Activated CD8-positive, alpha-beta T cell treated with anti-CD3 and anti-CD28 coated beads, Interleukin-2, amount 10 ng/mL, durations not matched to agents 7 days and 5 days (primary cell): ENCODE measurements around the gene EVC. TPM values are rescaled to one million over a fixed set of nuclear protein-coding genes. Genes with fewer than 3 reads are reported as not detected.

Experiments
- ATAC-seq: fragments of 150-1000 bp; cut with Tn5 transposase; one replicate; pipeline ENCODE4 v1.10.0; 2021; ENCODE audit warnings: moderate library complexity
- CTCF ChIA-PET: fragments of 350-600 bp; sonication (Branson Sonifier 250); formaldehyde crosslinking; loops from one replicate; lab custom pipeline; 2021; ENCODE audit warnings: antibody characterized with exemption; lab: Charles Lee
- POLR2A ChIA-PET: fragments of 350-600 bp; sonication (Branson Sonifier 250); formaldehyde crosslinking; loops from one replicate; lab custom pipeline; 2021; ENCODE audit warnings: antibody characterized with exemption; lab: Charles Lee
- DNase-seq: peaks from one replicate; pipeline ENCODE4 v3.0.0-alpha.2; 2020
- H3K27ac Mint-ChIP-seq: one replicate; pipeline ENCODE4 v1.8.0; 2021; ENCODE audit warnings: mild to moderate bottlenecking, mixed read lengths
- H3K27me3 Mint-ChIP-seq: one replicate; pipeline ENCODE4 v1.8.0; 2021; ENCODE audit warnings: low read depth, mixed read lengths
- H3K36me3 Mint-ChIP-seq: one replicate; pipeline ENCODE4 v1.8.0; 2021; ENCODE audit warnings: low read depth, mixed read lengths
- H3K4me1 Mint-ChIP-seq: one replicate; pipeline ENCODE4 v1.8.0; 2021; ENCODE audit warnings: low read depth, mixed read lengths
- H3K4me3 Mint-ChIP-seq: one replicate; pipeline ENCODE4 v1.8.0; 2021; ENCODE audit warnings: mild to moderate bottlenecking, mixed read lengths
- H3K9me3 Mint-ChIP-seq: one replicate; pipeline ENCODE4 v1.8.0; 2022; ENCODE audit warnings: mixed read lengths; ENCODE audit not compliant: insufficient read depth
- total RNA-seq, 2 experiments: library from RNA; stranded (reverse); gene quantifications; one replicate each; pipeline ENCODE4 v1.2.3, GENCODE V29; 2021

The EVC gene
- total RNA-seq, 2 experiments from 2014 or later, result 1.7 to 1.9 TPM

- ChIA-PET CTCF (no interaction called here), POLR2A (no interaction called here)
- H3K27ac Mint-ChIP-seq, result peak overlapping the region; percentile 9
- ATAC-seq, result no peak
- H3K9me3 Mint-ChIP-seq, result no peaks in the 10 kb centered on the region
- no peak overlapping the region for H3K4me3 Mint-ChIP-seq
- no peak for DNase-seq
- no peaks in the 10 kb centered on the region for H3K27me3 Mint-ChIP-seq
- H3K36me3 Mint-ChIP-seq, result no peaks in the 10 kb centered on the region
- H3K4me1 Mint-ChIP-seq, result no peaks in the 10 kb centered on the region
Observed at GRCh38 chr4:5753766-5754528, 42.9 kb downstream of the EVC start.

- DNase-seq (no peak), ATAC-seq (no peak)
- POLR2A ChIA-PET, result no interaction called here
- Mint-ChIP-seq H3K27ac (no peak overlapping the region), H3K4me3 (no peak overlapping the region), H3K27me3 (no peaks in the 10 kb centered on the region), H3K9me3 (no peaks in the 10 kb centered on the region), H3K36me3 (no peaks in the 10 kb centered on the region), H3K4me1 (no peaks in the 10 kb centered on the region)
- CTCF ChIA-PET, result no interaction called here
Observed at GRCh38 chr4:5754529-5754881, 43.5 kb downstream of the EVC start.

- no peaks in the 10 kb centered on the region for H3K36me3 Mint-ChIP-seq
- ATAC-seq (no peak), DNase-seq (no peak)
- CTCF ChIA-PET, result no interaction called here
- H3K27me3 Mint-ChIP-seq, result no peaks in the 10 kb centered on the region
- H3K4me1 Mint-ChIP-seq, result no peaks in the 10 kb centered on the region
- no peak overlapping the region for H3K27ac Mint-ChIP-seq
- no peaks in the 10 kb centered on the region for H3K9me3 Mint-ChIP-seq
- no peak overlapping the region for H3K4me3 Mint-ChIP-seq
- POLR2A ChIA-PET, result no interaction called here
Observed at GRCh38 chr4:5755161-5755560, 44.2 kb downstream of the EVC start.

GRCh38 chr4:5755679-5756078 lies 44.7 kb downstream of the EVC start:
- POLR2A ChIA-PET, result no interaction called here
- Mint-ChIP-seq H3K4me3 (no peak overlapping the region), H3K27ac (no peak overlapping the region), H3K27me3 (no peaks in the 10 kb centered on the region), H3K9me3 (no peaks in the 10 kb centered on the region), H3K4me1 (no peaks in the 10 kb centered on the region), H3K36me3 (no peaks in the 10 kb centered on the region)
- CTCF ChIA-PET, result no interaction called here
- ATAC-seq (no peak), DNase-seq (no peak)

GRCh38 chr4:5756271-5756670 lies 45.3 kb downstream of the EVC start:
- no peak for ATAC-seq
- no peak overlapping the region for H3K4me3 Mint-ChIP-seq
- CTCF ChIA-PET, result no interaction called here

GRCh38 chr4:5757091-5757490 lies 46.1 kb downstream of the EVC start:
- DNase-seq (no peak), ATAC-seq (no peak)
- Mint-ChIP-seq H3K9me3 (no peaks in the 10 kb centered on the region), H3K36me3 (no peaks in the 10 kb centered on the region), H3K27me3 (no peaks in the 10 kb centered on the region), H3K27ac (no peak overlapping the region), H3K4me3 (no peak overlapping the region), H3K4me1 (no peaks in the 10 kb centered on the region)
- ChIA-PET CTCF (no interaction called here), POLR2A (no interaction called here)

More at GRCh38 chr4:5756271-5756670, 45.3 kb downstream of the EVC start:
- DNase-seq, result no peak
- POLR2A ChIA-PET, result no interaction called here
- no peak overlapping the region for H3K27ac Mint-ChIP-seq
- H3K9me3 Mint-ChIP-seq, result no peaks in the 10 kb centered on the region
- H3K4me1 Mint-ChIP-seq, result no peaks in the 10 kb centered on the region
- no peaks in the 10 kb centered on the region for H3K27me3 Mint-ChIP-seq
- no peaks in the 10 kb centered on the region for H3K36me3 Mint-ChIP-seq

GRCh38 chr4:5757536-5757935 lies 46.5 kb downstream of the EVC start:
- ATAC-seq, result no peak
- no peaks in the 10 kb centered on the region for H3K9me3 Mint-ChIP-seq
- CTCF ChIA-PET, result no interaction called here
- POLR2A ChIA-PET, result no interaction called here
- H3K4me3 Mint-ChIP-seq, result no peak overlapping the region
- H3K4me1 Mint-ChIP-seq, result no peaks in the 10 kb centered on the region
- no peaks in the 10 kb centered on the region for H3K36me3 Mint-ChIP-seq
- DNase-seq, result no peak
- H3K27me3 Mint-ChIP-seq, result no peaks in the 10 kb centered on the region
- H3K27ac Mint-ChIP-seq, result no peak overlapping the region

GRCh38 chr4:5757954-5758353 lies 47.0 kb downstream of the EVC start:
- DNase-seq (no peak), ATAC-seq (no peak)
- no peak overlapping the region for H3K27ac Mint-ChIP-seq
- H3K4me3 Mint-ChIP-seq, result no peak overlapping the region
- ChIA-PET POLR2A (no interaction called here), CTCF (no interaction called here)
- no peaks in the 10 kb centered on the region for H3K27me3 Mint-ChIP-seq
- no peaks in the 10 kb centered on the region for H3K4me1 Mint-ChIP-seq
- no peaks in the 10 kb centered on the region for H3K9me3 Mint-ChIP-seq
- no peaks in the 10 kb centered on the region for H3K36me3 Mint-ChIP-seq

GRCh38 chr4:5758741-5759140 lies 47.7 kb downstream of the EVC start:
- Mint-ChIP-seq H3K9me3 (no peaks in the 10 kb centered on the region), H3K36me3 (no peaks in the 10 kb centered on the region), H3K4me1 (no peaks in the 10 kb centered on the region), H3K27ac (no peak overlapping the region), H3K27me3 (no peaks in the 10 kb centered on the region), H3K4me3 (no peak overlapping the region)
- ChIA-PET CTCF (no interaction called here), POLR2A (no interaction called here)
- DNase-seq (no peak), ATAC-seq (no peak)

- no peak for ATAC-seq
Observed at GRCh38 chr4:5759236-5760075, 48.5 kb downstream of the EVC start.

GRCh38 chr4:5760246-5760645 lies 49.2 kb downstream of the EVC start:
- H3K36me3 Mint-ChIP-seq, result no peaks in the 10 kb centered on the region
- no peaks in the 10 kb centered on the region for H3K9me3 Mint-ChIP-seq
- no peak overlapping the region for H3K4me3 Mint-ChIP-seq
- ATAC-seq, result no peak
- no peaks in the 10 kb centered on the region for H3K4me1 Mint-ChIP-seq
- no peak for DNase-seq
- CTCF ChIA-PET, result no interaction called here
- H3K27ac Mint-ChIP-seq, result no peak overlapping the region
- H3K27me3 Mint-ChIP-seq, result no peaks in the 10 kb centered on the region
- POLR2A ChIA-PET, result no interaction called here

More at GRCh38 chr4:5759236-5760075, 48.5 kb downstream of the EVC start:
- Mint-ChIP-seq H3K9me3 (no peaks in the 10 kb centered on the region), H3K4me3 (no peak overlapping the region), H3K36me3 (no peaks in the 10 kb centered on the region), H3K27ac (no peak overlapping the region), H3K4me1 (no peaks in the 10 kb centered on the region), H3K27me3 (no peaks in the 10 kb centered on the region)
- POLR2A ChIA-PET, result no interaction called here
- CTCF ChIA-PET, result no interaction called here
- no peak for DNase-seq

GRCh38 chr4:5760936-5761480 lies 50.0 kb downstream of the EVC start:
- no peaks in the 10 kb centered on the region for H3K27me3 Mint-ChIP-seq
- H3K27ac Mint-ChIP-seq, result no peak overlapping the region
- no peak overlapping the region for H3K4me3 Mint-ChIP-seq
- ATAC-seq, result no peak
- H3K36me3 Mint-ChIP-seq, result no peaks in the 10 kb centered on the region
- no peaks in the 10 kb centered on the region for H3K9me3 Mint-ChIP-seq
- no peak for DNase-seq
- ChIA-PET POLR2A (no interaction called here), CTCF (no interaction called here)
- no peaks in the 10 kb centered on the region for H3K4me1 Mint-ChIP-seq
